Activated CD8-positive, alpha-beta memory T cell treated with anti-CD3 and anti-CD28 coated beads for 36 hours (primary cell): ENCODE measurements around the gene MAD1L1. TPM values are rescaled to one million over a fixed set of nuclear protein-coding genes. Genes with fewer than 3 reads are reported as not detected.

Experiments used
- CTCF ChIA-PET: fragments of 350-600 bp; sonication (Branson Sonifier 250); formaldehyde crosslinking; loops from one replicate; lab custom pipeline; 2021; ENCODE audit warnings: antibody characterized with exemption; lab: Charles Lee
- POLR2A ChIA-PET: fragments of 350-600 bp; sonication (Branson Sonifier 250); formaldehyde crosslinking; loops from one replicate; lab custom pipeline; 2021; ENCODE audit warnings: antibody characterized with exemption; lab: Charles Lee
- total RNA-seq, 2 experiments: library from RNA; stranded (reverse); gene quantifications; one replicate each; pipeline ENCODE4 v1.2.3, GENCODE V29; 2021

The MAD1L1 gene
- total RNA-seq, 2 experiments from 2014 or later: 39.4 to 40.8 TPM

DNA sequence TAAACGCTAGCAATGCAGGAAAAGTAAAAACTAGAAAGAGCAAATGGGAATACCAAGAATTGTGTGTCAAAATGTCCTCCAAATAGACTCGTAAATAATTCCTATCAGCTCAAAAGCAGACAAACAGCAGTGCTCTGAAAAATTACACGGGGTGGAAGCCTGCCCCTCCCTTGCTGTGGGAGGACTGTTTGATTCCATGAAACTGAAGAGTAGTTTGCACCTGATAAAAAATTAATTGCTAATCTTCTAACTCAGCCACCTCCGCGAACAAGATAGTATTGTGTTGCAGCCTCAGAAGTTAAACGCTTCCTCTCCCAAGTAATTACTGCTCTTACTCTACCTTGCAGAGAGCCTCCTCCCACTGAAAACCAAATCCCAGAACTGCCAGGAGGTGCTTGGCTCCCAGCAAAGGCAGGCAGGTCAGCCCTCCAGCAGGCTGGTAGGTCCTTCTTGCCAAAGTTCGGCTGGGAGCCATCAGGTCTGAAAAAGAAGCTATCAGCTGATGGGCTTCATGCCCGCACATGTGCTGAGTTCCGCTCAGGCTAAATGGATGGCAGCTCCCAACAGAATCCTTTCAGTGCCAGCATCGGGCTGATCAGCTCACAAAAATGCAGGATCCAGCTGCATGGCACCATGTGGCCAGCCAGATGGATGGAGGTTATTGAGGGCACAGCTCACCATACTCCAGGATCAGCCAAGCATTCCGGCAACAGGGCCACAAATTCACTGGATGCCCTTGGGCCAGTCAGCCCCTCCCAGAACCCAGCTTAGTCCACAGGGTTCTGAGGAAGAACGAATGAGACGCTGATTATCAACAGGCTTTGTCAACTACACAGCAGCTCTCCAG, 37.1 kb downstream of the MAD1L1 start:
- CTCF ChIA-PET: interaction anchor here (0.8 to 1.3 kb wide), 2 partner anchors 12 to 603 kb away, joined by 3 read pairs; no protein-coding TSS in a partner anchor

DNA sequence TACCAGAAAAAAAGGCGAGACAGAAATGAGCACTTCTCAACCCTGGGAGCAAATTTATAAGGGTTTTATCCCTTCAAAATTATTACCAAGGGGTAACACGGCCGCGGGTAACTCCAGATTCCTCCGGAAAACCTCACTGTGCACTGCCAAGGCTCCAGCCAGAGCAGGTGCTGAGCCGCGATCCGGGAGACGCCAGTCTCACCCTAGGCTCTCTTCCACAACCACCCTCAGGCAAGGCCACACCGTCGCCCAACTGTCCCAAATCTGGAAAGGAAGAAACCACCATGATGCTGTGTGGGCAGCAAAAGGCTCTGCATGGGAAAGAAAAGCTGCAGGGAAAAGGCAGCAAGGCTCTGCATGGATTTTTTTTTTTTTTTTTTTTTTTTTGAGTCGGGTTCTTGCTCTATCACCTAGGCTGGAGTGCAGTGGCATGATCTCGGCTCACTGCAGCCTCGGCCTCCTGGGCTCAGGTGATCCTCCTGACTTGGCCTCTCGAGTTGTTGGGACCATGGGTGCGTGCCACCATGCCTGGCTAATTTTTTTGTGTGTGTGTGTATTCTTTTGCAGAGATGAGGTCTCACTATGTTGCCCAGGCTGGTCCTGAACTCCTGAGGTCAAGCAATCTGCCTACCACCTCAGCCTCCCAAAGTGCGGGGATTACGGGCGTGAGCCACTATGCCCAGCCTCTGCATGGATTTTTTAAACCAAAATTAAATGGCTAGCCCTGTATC, 39.0 kb downstream of the MAD1L1 start:
- POLR2A ChIA-PET: no interaction called here
- CTCF ChIA-PET: interaction anchor here (0.6 to 1.1 kb wide), 2 partner anchors 41 to 1912 kb away, joined by 3 to 5 read pairs; no protein-coding TSS in a partner anchor

More for the DNA sequence above, 37.1 kb downstream of the MAD1L1 start:
- POLR2A ChIA-PET: no interaction called here

DNA sequence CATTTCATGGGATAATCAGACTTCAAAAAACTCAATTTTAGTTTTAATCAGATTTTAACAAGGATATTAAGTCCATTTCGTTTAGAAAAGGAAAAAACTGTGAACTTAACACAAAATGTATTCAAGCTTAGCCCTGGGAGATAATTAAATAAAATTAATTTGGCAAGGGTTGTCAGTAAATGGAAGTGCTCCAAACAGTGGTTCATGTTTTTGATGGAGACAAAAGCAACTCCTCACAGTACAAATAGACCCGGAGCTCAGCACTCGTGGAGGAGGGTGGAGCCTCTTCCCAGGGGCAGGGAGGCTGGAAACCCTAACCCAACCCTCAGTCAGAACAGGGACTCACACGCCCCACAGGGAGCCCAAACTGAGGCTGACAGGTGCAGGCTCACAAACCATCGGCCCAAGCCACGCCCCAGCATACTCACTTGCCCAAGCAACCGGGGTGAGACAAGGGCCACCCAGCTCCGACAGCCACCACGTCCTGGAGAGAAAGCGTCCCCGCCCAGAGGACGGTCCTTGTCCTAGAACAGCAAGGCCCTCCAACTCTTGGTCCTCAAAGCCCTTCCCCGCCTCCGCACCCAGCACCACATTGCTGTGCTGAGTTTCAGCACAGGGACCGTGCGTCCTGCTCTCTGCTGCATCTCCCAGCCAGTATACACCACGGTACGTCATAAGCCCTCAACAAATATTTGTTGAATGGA, 39.8 kb downstream of the MAD1L1 start:
- CTCF ChIA-PET: no interaction called here
- POLR2A ChIA-PET: no interaction called here

GRCh38 chr7:2191016-2191415, 41.7 kb downstream of the MAD1L1 start:
- ChIA-PET CTCF (no interaction called here), POLR2A (no interaction called here)

DNA sequence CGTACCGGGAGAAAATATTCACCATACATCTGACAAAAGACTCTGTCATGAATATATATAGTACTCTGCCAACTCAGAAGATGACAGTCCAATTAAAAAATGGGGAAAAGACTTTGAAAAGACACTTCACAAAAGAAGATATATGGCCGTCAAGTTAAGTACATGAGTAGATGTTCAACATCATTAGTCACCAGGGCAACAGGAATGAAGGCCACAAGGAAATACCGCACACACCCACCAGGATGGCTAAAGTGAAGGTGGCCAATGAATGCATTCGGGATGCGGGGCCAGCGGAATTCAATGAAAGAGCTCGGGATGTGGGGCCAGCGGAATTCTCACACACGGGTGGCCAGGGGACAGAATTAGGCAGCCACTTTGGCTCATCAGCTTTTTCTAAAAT, 42.2 kb downstream of the MAD1L1 start:
- POLR2A ChIA-PET: no interaction called here
- CTCF ChIA-PET: no interaction called here

- CTCF ChIA-PET: no interaction called here
Observed at GRCh38 chr7:2186166-2186565, 46.6 kb downstream of the MAD1L1 start.

GRCh38 chr7:2185715-2186114, 47.0 kb downstream of the MAD1L1 start:
- ChIA-PET CTCF (no interaction called here), POLR2A (no interaction called here)

More at GRCh38 chr7:2186166-2186565, 46.6 kb downstream of the MAD1L1 start:
- POLR2A ChIA-PET: no interaction called here

GRCh38 chr7:2182461-2182860, 50.3 kb downstream of the MAD1L1 start:
- ChIA-PET CTCF (no interaction called here), POLR2A (no interaction called here)

GRCh38 chr7:2181077-2181854, 51.5 kb downstream of the MAD1L1 start:
- POLR2A ChIA-PET: no interaction called here
- CTCF ChIA-PET: no interaction called here

DNA sequence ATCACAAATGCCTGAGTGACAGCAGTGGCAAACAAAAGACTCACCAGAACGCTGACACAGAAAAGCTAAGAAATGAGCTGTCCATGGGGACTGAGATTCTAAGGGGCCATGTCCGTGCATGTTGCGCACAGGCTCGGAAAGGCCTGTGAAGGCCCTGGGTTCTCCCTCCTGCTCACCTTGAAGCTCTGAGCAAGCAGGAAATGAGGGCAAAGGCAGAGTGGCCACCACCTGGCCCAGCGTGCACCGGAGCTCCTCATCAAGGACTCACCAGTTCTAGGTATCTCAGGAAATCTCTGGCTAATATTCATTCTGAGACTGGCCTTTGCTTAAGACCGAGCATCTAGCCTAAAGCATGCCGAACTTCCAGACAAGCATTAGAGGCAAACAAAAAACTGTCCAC, 52.7 kb downstream of the MAD1L1 start:
- ChIA-PET CTCF (no interaction called here), POLR2A (no interaction called here)

- ChIA-PET POLR2A (no interaction called here), CTCF (interaction anchor here (0.7 kb wide), 1 partner anchor 49 kb away, joined by 4 read pairs; no protein-coding TSS in a partner anchor)
Observed at GRCh38 chr7:2175514-2175913, 57.2 kb downstream of the MAD1L1 start.

DNA sequence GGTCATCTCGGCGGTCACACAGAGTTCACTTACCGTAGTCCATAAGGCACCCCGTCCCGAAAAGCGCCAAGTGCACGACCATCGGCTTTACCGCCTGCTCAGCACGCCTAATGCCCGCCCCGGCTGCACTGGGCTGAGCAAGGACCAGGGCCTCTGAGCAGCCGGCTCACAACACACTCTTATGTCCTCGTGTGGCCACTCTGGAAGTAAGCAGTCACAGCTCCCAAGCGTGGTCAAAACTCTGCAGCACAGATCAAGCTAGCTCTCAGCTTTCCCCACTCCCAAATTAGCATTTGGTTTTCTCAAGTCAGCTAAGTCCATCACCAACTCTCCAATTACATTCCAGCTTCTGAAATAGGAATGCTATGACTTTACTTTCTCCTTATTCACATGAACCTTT, 57.7 kb downstream of the MAD1L1 start:
- POLR2A ChIA-PET: no interaction called here
- CTCF ChIA-PET: interaction anchor here (0.7 kb wide), 1 partner anchor 48 kb away, joined by 4 read pairs; no protein-coding TSS in a partner anchor

DNA sequence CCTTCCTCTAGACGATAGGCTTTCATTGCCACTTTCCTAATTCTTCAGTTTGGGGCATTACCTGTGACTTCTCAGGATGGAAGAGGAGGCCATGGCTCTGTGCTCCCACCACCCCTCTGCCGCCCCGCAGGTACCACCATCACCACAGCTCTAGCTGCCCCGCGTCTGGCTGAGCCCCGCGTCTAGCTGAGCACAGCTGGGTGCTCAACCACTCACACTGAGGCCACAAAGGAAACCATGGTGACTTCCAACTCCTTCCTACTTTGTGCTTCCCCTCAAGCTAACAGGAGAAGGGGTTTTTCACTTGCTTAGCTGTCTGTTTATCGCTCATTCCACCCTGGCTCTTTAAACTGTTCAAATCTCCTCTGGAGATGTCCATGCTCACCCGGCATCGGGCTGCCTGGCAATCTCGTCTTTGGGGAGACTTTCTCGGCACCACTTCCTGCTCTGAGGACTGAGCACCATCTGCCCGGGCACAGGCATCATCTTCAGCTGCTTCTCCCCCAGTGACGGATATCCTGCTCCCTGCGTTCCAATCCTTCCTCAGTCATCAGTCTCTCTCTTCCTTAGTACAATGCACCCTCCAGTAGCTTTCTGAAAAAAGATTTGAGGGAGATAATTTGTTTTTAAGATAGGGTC, 59.4 kb downstream of the MAD1L1 start:
- POLR2A ChIA-PET: no interaction called here
- CTCF ChIA-PET: no interaction called here

- POLR2A ChIA-PET: no interaction called here
- CTCF ChIA-PET: no interaction called here
Observed at GRCh38 chr7:2172311-2173188, 60.2 kb downstream of the MAD1L1 start.

DNA sequence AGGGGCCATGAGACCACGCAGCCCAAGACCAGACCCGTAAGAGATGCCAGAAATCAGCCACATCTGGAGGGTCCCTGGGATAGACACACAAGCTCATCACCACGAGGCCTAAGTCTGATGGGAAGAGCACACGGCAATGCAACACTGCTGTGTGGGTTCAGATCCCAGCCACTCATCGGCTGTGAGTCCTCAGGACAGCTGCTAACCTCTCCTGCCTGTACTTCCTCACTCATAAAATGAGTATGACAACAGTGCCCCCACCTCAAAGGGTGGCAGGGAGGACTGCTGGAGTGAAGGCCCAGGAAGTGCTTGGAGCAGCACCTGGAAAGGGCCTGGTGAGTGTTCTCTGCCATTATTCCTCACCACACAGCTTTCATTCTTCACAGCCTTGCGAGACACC, 60.9 kb downstream of the MAD1L1 start:
- CTCF ChIA-PET: no interaction called here

DNA sequence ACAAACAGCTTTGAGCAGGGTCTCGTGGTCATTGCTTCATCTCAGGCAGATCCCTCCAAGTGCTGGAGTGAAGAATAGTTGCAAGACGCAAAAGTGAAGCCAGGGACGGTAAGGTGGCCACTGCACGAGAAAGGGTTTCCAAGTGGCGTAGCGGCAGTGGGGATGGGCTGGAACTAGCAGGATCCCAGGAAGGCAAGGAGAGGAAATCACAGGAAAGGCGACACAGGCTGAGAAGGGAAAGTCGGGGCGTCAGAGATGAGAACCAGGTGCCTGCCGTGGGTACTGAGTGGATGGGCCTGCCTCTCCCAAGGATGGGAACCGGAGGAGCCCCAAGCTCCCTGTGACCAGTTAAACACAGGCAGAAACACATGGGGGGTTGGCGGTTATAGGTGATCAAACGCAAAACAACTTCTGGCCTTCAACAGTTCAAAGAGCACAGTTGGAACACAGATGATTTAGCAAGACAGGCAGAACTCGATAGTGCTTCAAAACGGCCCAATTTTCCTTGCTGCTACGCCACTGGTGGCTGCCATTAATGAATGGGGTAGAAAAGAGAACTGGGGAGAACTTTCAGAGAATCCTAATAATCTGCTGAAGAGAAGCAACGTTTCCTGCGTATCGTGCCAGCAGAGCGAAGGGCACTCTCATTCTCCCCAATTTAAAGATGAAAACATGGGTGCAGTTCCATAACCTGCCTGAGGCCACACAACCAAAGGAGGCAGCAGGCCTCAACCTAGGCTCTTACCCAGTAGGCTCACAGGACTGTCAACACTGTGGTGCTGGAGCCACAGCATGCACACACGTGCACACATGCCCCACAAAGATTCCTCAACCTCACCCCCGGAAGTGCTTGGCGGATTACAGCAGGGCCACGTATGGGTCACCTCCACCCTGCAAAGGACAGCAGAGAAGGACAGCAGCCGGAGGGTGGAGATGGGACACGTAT, 61.9 kb downstream of the MAD1L1 start:
- ChIA-PET CTCF (no interaction called here), POLR2A (no interaction called here)

More for the DNA sequence above, 60.9 kb downstream of the MAD1L1 start:
- POLR2A ChIA-PET: no interaction called here
